Endothelial cell of umbilical vein (primary cell): ENCODE measurements around the gene NKX1-2. TPM values are rescaled to one million over a fixed set of nuclear protein-coding genes. Genes with fewer than 3 reads are reported as not detected.

Source experiments
- BruUV-seq: library from RNA; stranded (reverse); fragments of 400-500 nt; replicated peaks from 2 replicates; lab custom pipeline; 2021; lab: Mats Ljungman, UMichigan
- CTCF ChIA-PET: fragments of 300-600, 350-600 bp; sonication (Branson Sonifier 250); formaldehyde crosslinking; loops from one replicate; lab custom pipeline; 2021; ENCODE audit warnings: antibody characterized with exemption, inconsistent platforms; lab: Charles Lee
- POLR2A ChIA-PET: fragments of 300-600, 350-600 bp; sonication (Branson Sonifier 250); formaldehyde crosslinking; loops from one replicate; lab custom pipeline; 2021; ENCODE audit warnings: antibody characterized with exemption, inconsistent platforms; lab: Charles Lee
- DNase-seq: peaks from one replicate; pipeline ENCODE4 v3.0.0-alpha.2; 2011; ENCODE audit warnings: low read depth, low spot score
- FAIRE-seq: peaks from 2 replicates; lab custom pipeline; 2011; peaks lifted over from hg19 to GRCh38; lab: Jason Lieb, UNC
- H2AFZ ChIP-seq: 2 replicates; pipeline ENCODE4 v1.6.0; 2012; ENCODE audit warnings: low read depth, low read length, control low read depth, inconsistent platforms
- H3K27ac ChIP-seq: 2 replicates; pipeline ENCODE4 v1.5.1; 2011; ENCODE audit warnings: low read depth, mild to moderate bottlenecking, control low read depth, low read length, moderate library complexity; ENCODE audit not compliant: insufficient read depth
- H3K27me3 ChIP-seq, 2 experiments: 2 replicates each; pipeline versions ENCODE4 v1.6.0 to v1.6.1; 2011; ENCODE audit warnings: low read length in 2 of 2, mixed read lengths in 1 of 2; ENCODE audit not compliant: control insufficient read depth in 2 of 2, insufficient read depth in 2 of 2
- H3K36me3 ChIP-seq, 2 experiments: 2 replicates in 1 of 2; 3 replicates in 1 of 2; pipeline ENCODE4 v1.5.1; 2011; ENCODE audit warnings: low read length in 2 of 2, mild to moderate bottlenecking in 1 of 2, moderate library complexity in 1 of 2; ENCODE audit not compliant: control insufficient read depth in 2 of 2, insufficient read depth in 2 of 2; ENCODE audit errors: extremely low read depth in 1 of 2
- H3K4me1 ChIP-seq: 3 replicates; pipeline ENCODE4 v1.5.1; 2011; ENCODE audit warnings: mild to moderate bottlenecking, low read length; ENCODE audit not compliant: control insufficient read depth, insufficient read depth; ENCODE audit errors: extremely low read depth
- H3K4me2 ChIP-seq: 2 replicates; pipeline ENCODE4 v1.6.1; 2011; ENCODE audit warnings: low read length, control low read depth, mixed read lengths; ENCODE audit not compliant: insufficient read depth
- H3K4me3 ChIP-seq, 3 experiments: fragments of 200-600 bp in 1 of 3; sonication (generic), shearing (Covaris generic) in 1 of 3; replicated peaks in 1 of 3; 2 replicates each; pipeline ENCODE4 v1.5.1; 2011 to 2016; ENCODE audit warnings: control low read depth in 3 of 3, low read length in 3 of 3, mild to moderate bottlenecking in 2 of 3, inconsistent platforms in 1 of 3, low read depth in 1 of 3, moderate library complexity in 1 of 3; ENCODE audit not compliant: insufficient read depth in 1 of 3
- H3K79me2 ChIP-seq: 2 replicates; pipeline ENCODE4 v1.6.0; 2012; ENCODE audit warnings: low read length, inconsistent platforms; ENCODE audit not compliant: control insufficient read depth, insufficient read depth
- H3K9ac ChIP-seq: replicated peaks from 2 replicates; pipeline ENCODE3; 2011; ENCODE audit warnings: low read length, control low read depth; ENCODE audit not compliant: insufficient read depth; ENCODE audit errors: extremely low read depth
- H3K9me1 ChIP-seq: replicated peaks from 3 replicates; pipeline ENCODE4 v1.6.0; 2011; ENCODE audit warnings: mild to moderate bottlenecking, low read length; ENCODE audit not compliant: control insufficient read depth, insufficient read depth; ENCODE audit errors: extremely low read depth
- H3K9me3 ChIP-seq: replicated peaks from 2 replicates; pipeline ENCODE4 v1.5.1; 2012; ENCODE audit warnings: low read length, inconsistent platforms; ENCODE audit not compliant: control insufficient read depth, insufficient read depth
- H4K20me1 ChIP-seq: replicated peaks from 2 replicates; pipeline ENCODE3; 2011; ENCODE audit warnings: mild to moderate bottlenecking, low read length; ENCODE audit not compliant: control insufficient read depth, insufficient read depth; ENCODE audit errors: extremely low read depth
- GATA2 ChIP-seq: IDR thresholded peaks from 2 replicates; pipeline ENCODE4 v1.7.0; 2011; ENCODE audit warnings: low read depth, mild to moderate bottlenecking, moderate library complexity, mixed read lengths, low read length; ENCODE audit not compliant: insufficient read length, insufficient read depth
- JUN ChIP-seq: IDR thresholded peaks from 2 replicates; pipeline ENCODE4 v1.6.1; 2011; ENCODE audit warnings: borderline replicate concordance, low read depth; ENCODE audit not compliant: insufficient read length, insufficient read depth
- MYC ChIP-seq: IDR thresholded peaks from one replicate; pipeline ENCODE4 v1.6.1; 2011; ENCODE audit warnings: mild to moderate bottlenecking, low read depth, low read length
- POLR2A ChIP-seq: IDR thresholded peaks from 2 replicates; pipeline ENCODE4 v1.6.1; 2012; ENCODE audit warnings: low read depth, mild to moderate bottlenecking, control low read depth, low read length
- POLR2AphosphoS5 ChIP-seq: IDR thresholded peaks from 2 replicates; pipeline ENCODE4 v1.6.1; 2012; ENCODE audit warnings: low read depth, mild to moderate bottlenecking, control low read depth, low read length, moderate library complexity; ENCODE audit not compliant: insufficient read depth
- dilution Hi-C: fragments of 300-500 bp; cut with MboI; formaldehyde crosslinking; loops from one replicate; pipeline ENCODE4 v1.15.0; 2019; ENCODE audit warnings: low sequenced_read_pairs; ENCODE audit not compliant: extremely low pct_ligation_motif_present
- intact Hi-C: fragments of 100-400 bp; cut with micrococcal nuclease; formaldehyde crosslinking; loops from one replicate; pipeline ENCODE4 v1.10.0; 2022
- polyA plus RNA-seq, 4 experiments: library from polyadenylated mRNA; depleted of rRNA in 3 of 4; stranded (reverse) in 3 of 4; unstranded in 1 of 4; fragments of >200 nt; gene quantifications; 2 replicates each; pipeline versions ENCODE4 v1.2.1 to v1.2.3, GENCODE V29; 2011 to 2012; ENCODE audit warnings: missing spikeins in 1 of 4
- total RNA-seq: library from RNA; stranded (reverse); gene quantifications from 2 replicates; pipeline ENCODE4 v1.2.3, GENCODE V29; 2021
- TF ChIP-seq, protein P1 (sequence below), 2 donors: IDR thresholded peaks; 1 replicate in 1 of 2; 2 replicates in 1 of 2; pipeline ENCODE4 v1.5.1; 2011; ENCODE audit warnings: low read length in 2 of 2, mild to moderate bottlenecking in 2 of 2, moderate library complexity in 2 of 2, control low read depth in 1 of 2, inconsistent platforms in 1 of 2, low read depth in 1 of 2; ENCODE audit not compliant: insufficient read depth in 1 of 2; ENCODE audit errors: extremely low read depth in 1 of 2
- TF ChIP-seq, protein P2 (sequence below): IDR thresholded peaks from 2 replicates; pipeline ENCODE4 v1.6.1; 2011; ENCODE audit not compliant: insufficient read depth, insufficient read length

Gene NKX1-2
- total and polyA plus RNA-seq, 2 donors (not counting 3 experiments of a cell fraction or from before 2014, with no cell fraction given), result not detected

DNA sequence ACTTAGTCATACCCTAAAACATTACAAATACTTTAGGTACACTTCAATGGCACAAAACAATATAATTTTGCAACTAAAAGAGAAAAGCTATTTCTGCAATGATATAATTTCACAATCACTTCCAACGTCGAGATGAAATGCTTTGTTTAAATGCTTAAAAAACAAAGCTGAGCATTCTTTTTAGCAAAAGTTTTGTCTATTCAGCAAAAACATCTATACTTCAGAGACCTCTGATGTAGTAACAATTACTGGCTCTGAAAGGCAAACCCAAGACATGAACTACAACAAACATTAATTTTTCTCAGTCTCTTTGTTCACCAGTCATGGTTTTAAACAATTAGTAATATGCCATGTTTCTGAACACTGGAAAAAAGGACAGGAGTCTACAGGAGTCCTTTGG, 47.6 kb downstream of the NKX1-2 start:
- no peak overlapping the region for H2AFZ ChIP-seq
- intact Hi-C loops (loop anchor here (2.0 to 5.0 kb wide), 2 partner anchors 345 to 819 kb away; no protein-coding TSS in a partner anchor), dilution Hi-C loops (no loop called here)
- H4K20me1 ChIP-seq, result no peaks in the 10 kb centered on the region
- no peaks in the 10 kb centered on the region for H3K27me3 ChIP-seq
- no peak overlapping the region for H3K9ac ChIP-seq
- H3K4me3 ChIP-seq, result no peak overlapping the region
- no peaks in the 10 kb centered on the region for H3K9me3 ChIP-seq
- ChIA-PET CTCF (interaction anchor here (1.1 kb wide), 1 partner anchor 13 kb away, joined by 6 read pairs; no protein-coding TSS in a partner anchor), POLR2A (no interaction called here)
- peaks cover 22 to 26% of the 10 kb centered on the region in 2 experiments for H3K36me3 ChIP-seq
- no peaks in the 10 kb centered on the region for H3K79me2 ChIP-seq
- FAIRE-seq (no peak), DNase-seq (no peak)
- H3K27ac ChIP-seq, result no peak overlapping the region
- H3K4me2 ChIP-seq, result no peak overlapping the region
- no peaks in the 10 kb centered on the region for H3K9me1 ChIP-seq
- no TSS peak for BruUV-seq
- TF ChIP-seq, protein P1, sequence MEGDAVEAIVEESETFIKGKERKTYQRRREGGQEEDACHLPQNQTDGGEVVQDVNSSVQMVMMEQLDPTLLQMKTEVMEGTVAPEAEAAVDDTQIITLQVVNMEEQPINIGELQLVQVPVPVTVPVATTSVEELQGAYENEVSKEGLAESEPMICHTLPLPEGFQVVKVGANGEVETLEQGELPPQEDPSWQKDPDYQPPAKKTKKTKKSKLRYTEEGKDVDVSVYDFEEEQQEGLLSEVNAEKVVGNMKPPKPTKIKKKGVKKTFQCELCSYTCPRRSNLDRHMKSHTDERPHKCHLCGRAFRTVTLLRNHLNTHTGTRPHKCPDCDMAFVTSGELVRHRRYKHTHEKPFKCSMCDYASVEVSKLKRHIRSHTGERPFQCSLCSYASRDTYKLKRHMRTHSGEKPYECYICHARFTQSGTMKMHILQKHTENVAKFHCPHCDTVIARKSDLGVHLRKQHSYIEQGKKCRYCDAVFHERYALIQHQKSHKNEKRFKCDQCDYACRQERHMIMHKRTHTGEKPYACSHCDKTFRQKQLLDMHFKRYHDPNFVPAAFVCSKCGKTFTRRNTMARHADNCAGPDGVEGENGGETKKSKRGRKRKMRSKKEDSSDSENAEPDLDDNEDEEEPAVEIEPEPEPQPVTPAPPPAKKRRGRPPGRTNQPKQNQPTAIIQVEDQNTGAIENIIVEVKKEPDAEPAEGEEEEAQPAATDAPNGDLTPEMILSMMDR (IDR thresholded peaks at IDR 0.05; ENCODE audit: extremely low read depth in 1 of 2, insufficient read depth in 1 of 2, low read depth in 1 of 2, low read length in 2 of 2), result no peak
- TF ChIP-seq POLR2A, result no peak
- no peak for TF ChIP-seq GATA2
- TF ChIP-seq MYC, result no peak
- no peak for TF ChIP-seq JUN
- TF ChIP-seq, protein P2, sequence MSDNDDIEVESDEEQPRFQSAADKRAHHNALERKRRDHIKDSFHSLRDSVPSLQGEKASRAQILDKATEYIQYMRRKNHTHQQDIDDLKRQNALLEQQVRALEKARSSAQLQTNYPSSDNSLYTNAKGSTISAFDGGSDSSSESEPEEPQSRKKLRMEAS, result no peak
- no peak for TF ChIP-seq POLR2AphosphoS5
- H3K4me1 ChIP-seq, result no peaks in the 10 kb centered on the region
